Common myeloid progenitor, CD34-positive (primary cell): ENCODE results near the gene AGBL2.

ENCODE experiments used
- CTCF ChIA-PET: fragments of 350-600 bp; sonication (Branson Sonifier 250); formaldehyde crosslinking; loops from one replicate; lab custom pipeline; 2021; ENCODE audit warnings: antibody characterized with exemption; lab: Charles Lee
- POLR2A ChIA-PET: fragments of 350-600 bp; sonication (Branson Sonifier 250); formaldehyde crosslinking; loops from one replicate; lab custom pipeline; 2021; ENCODE audit warnings: antibody characterized with exemption; lab: Charles Lee
- DNase-seq, 3 donors: peaks; one replicate each; pipeline versions ENCODE4 v3.0.0 to v3.0.0-alpha.2; 2013
- H3K27ac ChIP-seq, 2 experiments: 1 replicate in 1 of 2; 2 replicates in 1 of 2; pipeline ENCODE4 v1.7.0; 2013; ENCODE audit warnings: inconsistent platforms in 2 of 2, low read length in 2 of 2, mild to moderate bottlenecking in 2 of 2, low read depth in 1 of 2, moderate library complexity in 1 of 2; ENCODE audit not compliant: severe bottlenecking in 2 of 2, insufficient read depth in 1 of 2, poor library complexity in 1 of 2
- H3K27me3 ChIP-seq, 5 experiments: replicated peaks in 2 of 5; 1 replicate in 3 of 5; 2 replicates in 2 of 5; pipeline versions ENCODE4 v1.6.1 to v1.7.0; 2013; ENCODE audit warnings: low read length in 4 of 5, mild to moderate bottlenecking in 2 of 5, moderate library complexity in 2 of 5, inconsistent platforms in 1 of 5; ENCODE audit not compliant: insufficient read depth in 5 of 5, control insufficient read depth in 4 of 5
- H3K36me3 ChIP-seq, 4 experiments: 1 replicate in 2 of 4; 2 replicates in 2 of 4; pipeline versions ENCODE4 v1.6.1 to v1.7.0; 2013; ENCODE audit warnings: low read length in 3 of 4, control low read depth in 1 of 4, mild to moderate bottlenecking in 1 of 4; ENCODE audit not compliant: control insufficient read depth in 4 of 4, insufficient read depth in 4 of 4
- H3K4me1 ChIP-seq, 4 experiments: 1 replicate in 3 of 4; 2 replicates in 1 of 4; pipeline versions ENCODE4 v1.6.1 to v1.7.1; 2013; ENCODE audit warnings: low read length in 3 of 4, mild to moderate bottlenecking in 3 of 4, control low read depth in 1 of 4, inconsistent platforms in 1 of 4, moderate library complexity in 1 of 4; ENCODE audit not compliant: control insufficient read depth in 4 of 4, insufficient read depth in 4 of 4; ENCODE audit errors: control extremely low read depth in 1 of 4
- H3K4me3 ChIP-seq, 7 experiments: 1 replicate in 4 of 7; 2 replicates in 3 of 7; pipeline versions ENCODE4 v1.5.1 to v1.7.0; 2013; ENCODE audit warnings: mild to moderate bottlenecking in 7 of 7, low read length in 6 of 7, moderate library complexity in 6 of 7, inconsistent platforms in 2 of 7, low read depth in 2 of 7, control low read depth in 1 of 7; ENCODE audit not compliant: insufficient read depth in 4 of 7, control insufficient read depth in 1 of 7; ENCODE audit errors: extremely low read depth in 1 of 7
- H3K9me3 ChIP-seq, 5 experiments: 1 replicate in 4 of 5; 2 replicates in 1 of 5; pipeline versions ENCODE4 v1.6.1 to v1.7.1; 2013; ENCODE audit warnings: low read length in 4 of 5, mild to moderate bottlenecking in 2 of 5, inconsistent platforms in 1 of 5, low read depth in 1 of 5, moderate library complexity in 1 of 5; ENCODE audit not compliant: control insufficient read depth in 4 of 5, insufficient read depth in 2 of 5; ENCODE audit errors: control extremely low read depth in 1 of 5
- WGBS: methylation state at CpG from one replicate; pipeline ENCODE4 v1.1.5; 2013; ENCODE audit not compliant: insufficient coverage; 5-methylcytosine and 5-hydroxymethylcytosine counted together

The AGBL2 gene

GRCh38 chr11:47661245-47661644 lies 53.9 kb downstream of the AGBL2 start:
- H3K4me3 ChIP-seq: no peak overlapping the region
- WGBS: 100% methylated on average over 2 of the region's 2 CpGs
- CTCF ChIA-PET: no interaction called here
- no peaks in the 10 kb centered on the region for H3K4me1 ChIP-seq
- H3K27ac ChIP-seq: no peak overlapping the region
- no peaks in the 10 kb centered on the region for H3K36me3 ChIP-seq
- no peak for DNase-seq
- no peaks in the 10 kb centered on the region for H3K9me3 ChIP-seq
- POLR2A ChIA-PET: interaction anchor here (0.5 to 0.6 kb wide), 2 partner anchors 37 to 317 kb away, joined by 3 to 7 read pairs; no protein-coding TSS in a partner anchor
- H3K27me3 ChIP-seq: no peaks in the 10 kb centered on the region

GRCh38 chr11:47659276-47659675 lies 55.9 kb downstream of the AGBL2 start:
- 100% methylated on average over 2 of the region's 4 CpGs for WGBS
- ChIA-PET POLR2A (no interaction called here), CTCF (no interaction called here)
- Histone ChIP-seq H3K27ac (no peak overlapping the region), H3K4me3 (no peak overlapping the region), H3K27me3 (no peaks in the 10 kb centered on the region), H3K36me3 (no peaks in the 10 kb centered on the region), H3K4me1 (no peaks in the 10 kb centered on the region), H3K9me3 (no peaks in the 10 kb centered on the region)
- no peak for DNase-seq

- no peak for DNase-seq
- POLR2A ChIA-PET: no interaction called here
Observed at GRCh38 chr11:47656260-47656885, 58.8 kb downstream of the AGBL2 start.

GRCh38 chr11:47651818-47652469 lies 63.2 kb downstream of the AGBL2 start:
- CTCF ChIA-PET: interaction anchor here (2.4 kb wide), 1 partner anchor 23 kb away, joined by 5 read pairs; no protein-coding TSS in a partner anchor

More at GRCh38 chr11:47656260-47656885, 58.8 kb downstream of the AGBL2 start:
- peaks cover 0 to 6% (median 0%) of the 10 kb centered on the region in 5 experiments for H3K9me3 ChIP-seq
- H3K27me3 ChIP-seq: no peaks in the 10 kb centered on the region
- no peak overlapping the region for H3K4me3 ChIP-seq
- CTCF ChIA-PET: no interaction called here
- no peaks in the 10 kb centered on the region for H3K36me3 ChIP-seq
- WGBS: 100% methylated on average over 2 of the region's 6 CpGs
- no peak overlapping the region for H3K27ac ChIP-seq
- no peaks in the 10 kb centered on the region for H3K4me1 ChIP-seq

GRCh38 chr11:47649276-47649675 lies 65.9 kb downstream of the AGBL2 start:
- peaks cover 0 to 3% (median 0%) of the 10 kb centered on the region in 4 experiments for H3K4me1 ChIP-seq
- no peaks in the 10 kb centered on the region for H3K27me3 ChIP-seq
- no peak for DNase-seq
- no peaks in the 10 kb centered on the region for H3K36me3 ChIP-seq
- peaks cover 0 to 6% (median 0%) of the 10 kb centered on the region in 5 experiments for H3K9me3 ChIP-seq
- H3K4me3 ChIP-seq: no peak overlapping the region
- no peak overlapping the region for H3K27ac ChIP-seq
- 100% methylated on average over 3 of the region's 3 CpGs for WGBS
- ChIA-PET CTCF (interaction anchor here (1.0 kb wide), 1 partner anchor 16 kb away, joined by 4 read pairs; no protein-coding TSS in a partner anchor), POLR2A (no interaction called here)

More at GRCh38 chr11:47651818-47652469, 63.2 kb downstream of the AGBL2 start:
- Histone ChIP-seq H3K9me3 (peaks cover 0 to 6% (median 0%) of the 10 kb centered on the region in 5 experiments), H3K4me3 (no peak overlapping the region), H3K27ac (no peak overlapping the region), H3K4me1 (peaks cover 0 to 3% (median 0%) of the 10 kb centered on the region in 4 experiments), H3K27me3 (no peaks in the 10 kb centered on the region), H3K36me3 (no peaks in the 10 kb centered on the region)
- POLR2A ChIA-PET: no interaction called here
- no peak for DNase-seq
- WGBS: 100% methylated on average over 1 of the region's 5 CpGs

- Histone ChIP-seq H3K9me3 (no peaks in the 10 kb centered on the region), H3K27me3 (no peaks in the 10 kb centered on the region), H3K36me3 (no peaks in the 10 kb centered on the region), H3K4me3 (no peak overlapping the region), H3K27ac (no peak overlapping the region), H3K4me1 (peaks cover 8 to 18% (median 11%) of the 10 kb centered on the region in 4 experiments)
- 100% methylated on average over 3 of the region's 6 CpGs for WGBS
- DNase-seq: no peak
- POLR2A ChIA-PET: no interaction called here
- CTCF ChIA-PET: no interaction called here
Observed at GRCh38 chr11:47646019-47646418, 69.2 kb downstream of the AGBL2 start.

- ChIA-PET CTCF (no interaction called here), POLR2A (interaction anchor here (0.6 kb wide), 2 partner anchors 10 to 114 kb away, joined by 3 read pairs; no protein-coding TSS in a partner anchor)
- Histone ChIP-seq H3K27ac (no peak overlapping the region), H3K4me3 (no peak overlapping the region), H3K4me1 (peaks cover 8 to 23% (median 14%) of the 10 kb centered on the region in 4 experiments), H3K36me3 (no peaks in the 10 kb centered on the region), H3K27me3 (no peaks in the 10 kb centered on the region), H3K9me3 (no peaks in the 10 kb centered on the region)
- 93% methylated on average over 3 of the region's 6 CpGs for WGBS
- no peak for DNase-seq
Observed at GRCh38 chr11:47645500-47645899, 69.7 kb downstream of the AGBL2 start.
